SKM-1 (cell line): ENCODE results near the gene RNF25.

Experiments used
- DNase-seq: peaks from one replicate; lab custom pipeline; 2025; ENCODE audit not compliant: unreplicated experiment; lab: John Stamatoyannopoulos, UW

The RNF25 gene

GRCh38 chr2:218687400-218688060 is 15.7 kb upstream of the RNF25 start:
- DNase-seq = peak; percentile 70

GRCh38 chr2:218680061-218680460 is 8.3 kb upstream of the RNF25 start:
- DNase-seq = no peak

- peak; percentile 77 for DNase-seq
Observed at GRCh38 chr2:218679119-218679518, 7.3 kb upstream of the RNF25 start.

DNA sequence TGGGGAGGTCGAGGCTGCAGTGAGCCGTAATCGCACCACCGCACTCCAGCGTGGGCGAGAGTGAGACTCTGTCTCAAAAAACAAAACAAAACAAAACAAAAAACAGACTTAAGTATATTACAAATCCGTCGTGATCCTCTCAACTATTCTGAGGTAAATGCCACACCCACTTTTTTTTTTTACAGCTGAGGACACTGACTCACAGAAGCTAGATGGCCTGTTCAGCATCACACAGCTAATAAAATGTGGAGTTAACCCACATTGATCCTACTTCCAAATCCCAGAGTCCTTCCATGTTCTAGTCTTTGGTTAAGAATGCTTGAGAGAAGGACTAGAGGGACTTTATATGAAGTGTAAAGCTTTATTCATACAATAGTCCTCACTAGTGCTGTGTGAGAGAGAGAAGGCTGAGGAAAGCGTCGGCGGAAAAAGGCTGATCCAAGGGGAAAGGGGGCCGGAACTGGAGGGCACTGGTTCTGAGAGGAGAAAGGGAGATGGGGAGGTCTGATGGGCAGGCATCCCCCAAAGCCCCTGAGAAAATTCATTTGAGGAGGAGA is 627 bp downstream of the RNF25 start:
- DNase-seq = no peak

- no peak for DNase-seq
Observed at GRCh38 chr2:218664653-218665052, 7.1 kb downstream of the RNF25 start.

DNA sequence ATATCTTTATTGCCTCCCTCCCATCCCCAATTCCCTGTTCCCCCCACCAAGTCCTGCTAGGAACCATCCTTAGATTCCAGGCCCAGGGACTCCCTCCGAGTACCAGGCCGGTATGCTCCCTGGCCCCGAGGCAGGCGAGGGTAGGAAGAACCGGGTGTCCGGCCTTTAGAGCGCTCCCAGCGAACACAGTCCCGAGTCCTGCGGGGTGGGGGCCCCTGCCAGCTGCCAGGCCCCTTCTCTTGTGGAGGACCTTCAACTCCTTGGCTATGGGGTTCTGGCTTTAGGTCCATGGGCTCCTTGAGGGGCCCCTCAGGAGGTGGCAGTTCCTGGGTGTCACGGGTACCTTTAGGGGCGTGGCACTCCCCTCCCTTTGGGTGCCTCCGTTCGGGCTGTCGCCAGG is 7.9 kb downstream of the RNF25 start:
- DNase-seq = no peak

DNA sequence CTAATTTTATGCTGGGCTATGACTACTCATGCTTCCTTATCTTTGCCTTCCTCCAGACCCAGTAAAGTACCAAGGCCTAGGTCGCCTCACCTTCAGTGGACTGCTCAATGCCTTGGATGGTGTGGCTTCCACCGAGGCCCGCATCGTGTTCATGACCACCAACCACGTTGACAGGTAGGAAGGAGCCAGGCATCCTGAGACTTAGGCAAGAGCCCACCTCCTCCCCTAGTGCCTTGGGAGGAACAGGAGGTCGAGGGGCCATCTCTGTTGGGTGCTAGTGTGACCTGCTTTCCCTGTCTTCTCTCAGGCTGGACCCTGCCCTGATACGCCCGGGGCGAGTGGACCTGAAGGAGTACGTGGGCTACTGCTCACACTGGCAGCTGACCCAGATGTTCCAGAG is 9.0 kb downstream of the RNF25 start:
- DNase-seq = no peak

DNA sequence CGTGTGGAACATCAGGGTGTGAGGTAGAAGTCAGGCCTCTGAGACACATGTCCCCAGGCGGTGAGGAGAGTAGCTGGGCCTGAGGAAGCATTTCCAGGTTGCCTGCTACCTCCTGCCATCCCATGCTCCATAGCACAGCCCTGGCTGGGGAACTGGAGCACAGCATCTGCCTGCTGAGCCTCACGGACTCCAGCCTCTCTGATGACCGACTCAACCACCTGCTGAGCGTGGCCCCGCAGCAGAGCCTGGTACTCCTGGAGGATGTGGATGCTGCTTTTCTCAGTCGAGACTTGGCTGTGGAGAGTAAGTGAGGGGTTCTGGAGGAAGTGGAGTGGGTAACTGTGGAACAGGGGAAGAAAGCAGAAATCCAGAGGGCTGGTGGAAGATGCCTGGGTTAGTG is 9.4 kb downstream of the RNF25 start:
- DNase-seq = no peak

- no peak for DNase-seq
Observed at GRCh38 chr2:218659988-218660358, 11.8 kb downstream of the RNF25 start.

DNA sequence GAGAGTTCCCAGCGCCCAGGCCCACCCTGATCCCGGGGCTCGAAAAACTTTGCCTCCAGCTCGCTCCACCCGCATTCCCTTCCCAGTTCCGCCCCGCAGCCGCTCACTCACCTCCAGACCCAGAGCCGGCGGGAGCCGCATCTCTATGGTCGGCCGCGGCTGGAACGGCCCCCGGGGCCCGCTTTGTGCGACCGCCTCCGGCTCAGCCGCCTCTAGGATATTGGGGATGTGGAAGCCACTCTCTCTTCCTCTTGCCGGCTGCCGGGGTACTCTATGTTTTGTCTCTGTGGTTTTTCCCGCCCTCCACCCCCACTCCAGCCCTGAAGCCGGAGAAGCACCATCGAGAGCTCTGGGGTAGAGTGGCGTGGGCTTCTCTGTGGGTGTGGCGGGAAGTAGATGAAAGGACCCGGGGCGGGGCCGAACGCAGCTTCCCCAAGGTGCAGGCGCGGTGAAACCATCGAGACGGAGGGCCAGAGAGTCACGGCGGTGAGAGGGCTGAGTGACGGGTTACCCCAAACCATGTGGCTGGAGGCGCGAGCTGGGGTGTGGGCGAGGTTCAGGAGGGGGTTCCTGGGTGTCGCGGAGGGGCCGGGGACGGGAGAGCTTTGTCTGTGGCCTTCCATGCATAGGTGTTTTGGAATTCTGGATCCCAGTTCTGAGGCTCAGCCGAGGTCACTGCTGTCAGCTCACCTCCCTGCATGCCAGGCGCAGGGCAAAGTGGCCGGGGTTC is 12.4 kb downstream of the RNF25 start, which contains the start of the genes BCS1L and ZNF142:
Gene BCS1L, plus strand, starts transcription at position 426 of the 730 bp plus-strand sequence. CDS start 1,305 bp downstream, outside the sequence.
Gene ZNF142, minus strand, starts transcription at position 366 of the 730 bp plus-strand sequence. CDS start 3,194 bp downstream, outside the sequence.
- peak; percentile 92 for DNase-seq

- DNase-seq = peak; percentile 34
Observed at GRCh38 chr2:218658671-218659257, 13.0 kb downstream of the RNF25 start.

DNA sequence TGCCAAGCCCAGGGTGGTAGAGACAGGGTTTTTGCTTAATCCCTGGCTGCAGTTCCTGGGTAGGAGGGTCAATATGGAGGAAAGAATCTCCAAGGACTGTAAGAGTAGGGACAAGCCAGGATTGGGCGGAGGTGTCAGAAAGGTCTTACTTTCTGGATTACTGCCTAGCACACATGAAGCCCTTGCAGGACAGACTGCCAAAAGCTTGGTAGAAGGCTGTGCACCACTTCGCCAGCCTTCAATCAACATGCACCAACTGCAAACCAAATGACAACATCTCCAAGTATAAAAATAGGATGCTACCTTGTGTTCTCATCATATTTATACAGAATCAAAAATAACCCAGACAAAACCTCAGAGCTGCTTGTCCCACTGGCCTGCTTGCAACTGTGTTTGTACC is 16.1 kb downstream of the RNF25 start:
- DNase-seq = no peak

DNA sequence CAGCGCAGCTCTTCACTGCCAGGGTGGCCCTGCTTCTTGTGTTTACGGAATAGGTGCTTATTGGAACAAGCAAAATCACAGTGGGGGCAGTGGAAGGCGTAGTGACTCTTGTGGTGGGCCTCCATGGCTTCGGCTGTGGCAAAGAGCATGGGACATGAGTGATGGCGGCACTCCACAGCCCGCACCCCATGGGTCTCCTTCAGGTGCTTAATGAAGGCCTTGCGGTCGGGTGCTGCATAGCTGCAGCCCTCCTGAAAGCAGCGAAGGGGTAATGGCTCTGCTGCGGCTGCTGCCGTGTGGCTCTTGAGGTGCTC is 23.1 kb downstream of the RNF25 start:
- DNase-seq = no peak

- DNase-seq = peak; percentile 17
Observed at GRCh38 chr2:218648088-218648786, 23.6 kb downstream of the RNF25 start.

DNA sequence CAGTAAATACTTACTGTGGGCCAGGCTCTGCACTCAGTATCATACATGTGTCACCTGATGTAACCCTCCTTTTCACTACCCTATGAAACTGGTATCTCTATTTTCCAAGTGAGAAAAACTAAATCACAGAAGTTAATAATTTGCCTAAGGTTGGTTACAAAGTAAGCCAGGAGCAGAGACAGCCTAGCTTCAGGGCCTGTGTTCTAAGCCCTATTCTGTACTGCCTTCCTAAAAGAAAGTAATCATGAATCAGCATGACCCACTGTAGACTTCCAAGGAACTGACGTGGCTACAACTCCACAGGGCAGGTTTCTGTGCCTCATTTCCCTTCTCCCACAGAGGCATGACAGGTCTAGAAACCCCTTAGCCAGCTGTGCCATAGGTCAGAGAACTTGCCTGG is 26.7 kb downstream of the RNF25 start:
- DNase-seq = no peak

- no peak for DNase-seq
Observed at GRCh38 chr2:218644721-218645120, 27.1 kb downstream of the RNF25 start.

GRCh38 chr2:218643751-218644310 is 28.0 kb downstream of the RNF25 start:
- no peak for DNase-seq

- no peak for DNase-seq
Observed at GRCh38 chr2:218642786-218643185, 29.0 kb downstream of the RNF25 start.

DNA sequence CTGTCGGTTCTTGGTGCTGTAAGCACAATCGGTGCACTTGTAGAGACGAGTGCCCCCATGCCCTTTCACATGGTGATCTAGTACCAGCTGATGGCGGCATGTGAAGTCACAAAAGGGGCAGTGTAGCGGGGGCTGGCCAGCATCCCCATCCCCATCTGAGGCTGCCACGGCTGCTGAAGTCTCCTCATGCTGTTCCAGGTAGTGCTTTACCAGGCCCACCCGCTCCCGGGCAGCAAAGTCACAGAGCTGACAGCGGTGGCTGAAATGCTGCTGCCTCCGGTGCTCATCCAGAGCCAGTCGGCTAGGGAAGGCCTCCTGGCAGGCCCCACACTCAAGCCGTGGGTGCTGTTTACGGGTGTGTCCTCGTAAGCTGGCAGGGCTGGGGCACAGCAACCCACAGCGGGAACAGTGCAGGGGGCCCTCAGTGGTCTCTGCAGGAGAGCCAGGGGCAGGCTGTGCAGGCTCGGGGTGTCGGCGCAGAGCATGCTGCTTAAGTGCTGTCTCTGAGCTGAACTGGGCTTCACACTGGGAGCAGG is 29.6 kb downstream of the RNF25 start:
- no peak for DNase-seq

DNA sequence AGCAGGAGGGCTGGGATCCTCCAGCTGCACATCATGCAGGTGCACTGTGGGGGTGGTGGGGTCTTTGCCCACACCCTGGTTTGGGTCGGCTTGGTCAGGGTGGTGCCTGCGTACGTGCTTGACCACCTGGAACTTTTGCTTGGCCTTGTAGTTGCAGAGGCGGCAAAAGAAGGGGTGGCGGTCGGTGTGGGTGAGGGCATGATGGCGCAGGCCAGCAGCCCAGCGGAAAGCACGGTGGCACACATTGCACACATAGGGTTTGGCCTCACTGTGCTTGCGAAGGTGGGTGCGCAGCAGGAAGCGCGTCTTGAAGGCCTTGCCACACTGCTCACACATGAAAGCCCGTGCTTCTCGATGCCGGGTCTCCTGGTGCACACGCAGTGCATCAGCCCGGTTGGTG is 33.4 kb downstream of the RNF25 start:
- no peak for DNase-seq

DNA sequence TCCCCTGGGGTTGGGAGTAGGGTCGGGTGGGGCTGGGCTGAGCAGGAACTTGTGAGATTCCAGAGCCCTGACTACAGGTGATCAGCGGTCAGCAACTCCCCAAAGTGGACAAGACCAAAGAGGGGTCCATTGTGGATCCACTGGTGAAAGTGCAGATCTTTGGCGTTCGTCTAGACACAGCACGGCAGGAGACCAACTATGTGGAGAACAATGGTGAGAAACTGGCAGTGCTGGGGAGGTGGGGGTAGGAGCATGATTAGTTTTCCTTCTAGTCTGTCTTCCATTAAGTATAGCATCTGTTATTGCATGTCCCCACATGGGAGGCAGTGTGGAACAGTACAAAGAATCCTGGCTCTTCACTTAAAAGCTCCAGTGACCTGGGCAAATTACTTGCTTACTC is 36.1 kb downstream of the RNF25 start:
- DNase-seq = no peak
